Activated naive CD4-positive, alpha-beta T cell treated with Interleukin-2 at 50 U/mL for 16 hours (primary cell): ENCODE measurements around the gene MYOD1.

Experiments
- DNase-seq: peaks from one replicate; pipeline ENCODE4 v3.0.0-alpha.2; 2020

Gene MYOD1

GRCh38 chr11:17703951-17704350 is 15.4 kb upstream of the MYOD1 start:
- DNase-seq: no peak

- DNase-seq: no peak
These were observed 11.5 kb upstream of the MYOD1 start for GRCh38 chr11:17707830-17708229.

- no peak for DNase-seq
These were observed 7.5 kb upstream of the MYOD1 start for GRCh38 chr11:17711836-17712235.

- DNase-seq: no peak
These were observed 5.5 kb upstream of the MYOD1 start for GRCh38 chr11:17713851-17714250.

- DNase-seq: no peak
These were observed 5.0 kb upstream of the MYOD1 start for GRCh38 chr11:17714356-17714854.

GRCh38 chr11:17714870-17715269 is 4.5 kb upstream of the MYOD1 start:
- DNase-seq: no peak

- DNase-seq: no peak
These were observed 2.6 kb upstream of the MYOD1 start for GRCh38 chr11:17716807-17717206.

GRCh38 chr11:17718015-17718414 is 1.4 kb upstream of the MYOD1 start:
- DNase-seq: no peak

GRCh38 chr11:17718510-17718962 is 835 bp upstream of the MYOD1 start:
- no peak for DNase-seq

GRCh38 chr11:17719938-17720795 is 796 bp downstream of the MYOD1 start:
- no peak for DNase-seq

GRCh38 chr11:17720796-17721171 is 1.4 kb downstream of the MYOD1 start:
- no peak for DNase-seq

GRCh38 chr11:17721242-17721999 is 2.0 kb downstream of the MYOD1 start:
- DNase-seq: no peak

- no peak for DNase-seq
These were observed 2.8 kb downstream of the MYOD1 start for GRCh38 chr11:17722000-17722643.

GRCh38 chr11:17724020-17724908 is 4.9 kb downstream of the MYOD1 start:
- no peak for DNase-seq

GRCh38 chr11:17725174-17725573 is 5.8 kb downstream of the MYOD1 start:
- DNase-seq: no peak

- DNase-seq: no peak
These were observed 10.8 kb downstream of the MYOD1 start for GRCh38 chr11:17730137-17730536.

GRCh38 chr11:17730608-17731462 is 11.5 kb downstream of the MYOD1 start:
- peak; percentile 53 for DNase-seq

- no peak for DNase-seq
These were observed 13.9 kb downstream of the MYOD1 start for GRCh38 chr11:17733261-17733660.

GRCh38 chr11:17734418-17734911 is 15.1 kb downstream of the MYOD1 start, which contains the start of gene KCNC1:
KCNC1 (plus strand) TSS chr11:17734781; CDS start chr11:17736003, 1,222 bp downstream.
- DNase-seq: no peak

GRCh38 chr11:17734986-17735817 is 15.8 kb downstream of the MYOD1 start:
- DNase-seq: peak; percentile 8
